HL-60 (cell line): ENCODE results near the gene PES1.

ENCODE experiments used
- CTCF ChIP-seq: IDR thresholded peaks from one replicate; pipeline ENCODE4 v1.5.1; 2011; ENCODE audit warnings: low read length, control low read depth, inconsistent platforms; ENCODE audit not compliant: insufficient read depth
- GABPA ChIP-seq: IDR thresholded peaks from 2 replicates; pipeline ENCODE4 v1.6.1; 2012; ENCODE audit warnings: low read depth
- POLR2AphosphoS5 ChIP-seq: IDR thresholded peaks from 2 replicates; pipeline ENCODE4 v1.6.1; 2012; ENCODE audit warnings: low read depth
- REST ChIP-seq: IDR thresholded peaks from 2 replicates; pipeline ENCODE4 v1.6.1; 2012; ENCODE audit warnings: low read depth; ENCODE audit not compliant: insufficient replicate concordance
- SPI1 ChIP-seq: IDR thresholded peaks from 2 replicates; pipeline ENCODE4 v1.6.1; 2012; ENCODE audit warnings: low read depth, mild to moderate bottlenecking, borderline replicate concordance

GRCh38 chr22:30640361-30640760, 48.7 kb upstream of the PES1 start:
- TF ChIP-seq CTCF (no peak), SPI1 (no peak), REST (no peak), POLR2AphosphoS5 (no peak), GABPA (no peak)
